ENCODE measurements around the gene GJD3.
"Not testable (repeated sequence)": the region's sequence is repeated elsewhere in the genome, so short reads cannot be mapped to it uniquely, and the experiment has no call there.

GJD3 gene

DNA sequence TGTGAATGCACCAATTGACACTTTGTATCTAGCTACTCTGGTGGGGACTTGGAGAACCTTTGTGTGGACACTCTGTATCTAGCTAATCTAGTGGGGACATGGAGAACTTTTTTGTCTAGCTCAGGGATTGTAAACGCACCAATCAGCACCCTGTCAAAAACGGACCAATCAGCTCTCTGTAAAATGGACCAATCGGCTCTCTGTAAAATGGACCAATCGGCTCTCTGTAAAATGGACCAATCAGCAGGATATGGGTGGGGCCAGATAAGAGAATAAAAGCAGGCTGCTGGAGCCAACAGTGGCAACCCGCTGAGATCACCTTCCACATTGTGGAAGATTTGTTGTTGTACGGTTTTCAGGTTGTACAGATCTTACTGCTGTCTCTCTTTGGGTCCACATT, 12.0 kb upstream of the GJD3 start:
- in situ Hi-C loops (cut with MboI; ENCODE audit: low sequenced_read_pairs) = loop anchor here (25.0 kb wide), 1 partner anchor 1511 kb away; no protein-coding TSS in a partner anchor
- H3K9me3 ChIP-seq; DNase-seq (ENCODE audit: low spot score in 2 of 2); H3K4me1 ChIP-seq; H3K4me3 ChIP-seq; H3K27me3 ChIP-seq (ENCODE audit: low read depth); H3K36me3 ChIP-seq (replicated peaks): not testable (repeated sequence)

DNA sequence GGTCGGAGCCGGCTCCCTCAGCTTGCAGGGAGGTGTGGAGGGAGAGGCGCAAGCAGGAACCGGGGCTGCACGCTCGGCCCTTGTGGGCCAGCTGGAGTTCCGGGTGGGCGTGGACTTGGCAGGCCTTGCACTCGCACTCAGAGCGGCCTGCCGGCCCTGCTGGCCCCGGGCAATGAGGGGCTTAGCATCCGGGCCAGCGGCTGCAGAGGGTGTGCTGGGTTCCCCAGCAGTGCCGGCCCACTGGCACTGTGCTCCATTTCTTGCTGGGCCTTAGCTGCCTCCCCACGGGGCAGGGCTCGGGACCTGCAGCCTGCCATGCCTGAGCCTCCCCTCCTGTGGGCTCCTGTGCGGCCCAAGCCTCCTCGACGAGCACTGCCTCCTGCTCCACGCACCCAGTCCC, 11.2 kb upstream of the GJD3 start:
- not testable (repeated sequence) for H3K27me3 ChIP-seq (ENCODE audit: low read depth); H3K4me3 ChIP-seq; H3K4me1 ChIP-seq; DNase-seq (ENCODE audit: low spot score in 2 of 2); H3K36me3 ChIP-seq (replicated peaks); H3K9me3 ChIP-seq
- in situ Hi-C loops (cut with MboI; ENCODE audit: low sequenced_read_pairs) = loop anchor here (25.0 kb wide), 1 partner anchor 1512 kb away; no protein-coding TSS in a partner anchor

DNA sequence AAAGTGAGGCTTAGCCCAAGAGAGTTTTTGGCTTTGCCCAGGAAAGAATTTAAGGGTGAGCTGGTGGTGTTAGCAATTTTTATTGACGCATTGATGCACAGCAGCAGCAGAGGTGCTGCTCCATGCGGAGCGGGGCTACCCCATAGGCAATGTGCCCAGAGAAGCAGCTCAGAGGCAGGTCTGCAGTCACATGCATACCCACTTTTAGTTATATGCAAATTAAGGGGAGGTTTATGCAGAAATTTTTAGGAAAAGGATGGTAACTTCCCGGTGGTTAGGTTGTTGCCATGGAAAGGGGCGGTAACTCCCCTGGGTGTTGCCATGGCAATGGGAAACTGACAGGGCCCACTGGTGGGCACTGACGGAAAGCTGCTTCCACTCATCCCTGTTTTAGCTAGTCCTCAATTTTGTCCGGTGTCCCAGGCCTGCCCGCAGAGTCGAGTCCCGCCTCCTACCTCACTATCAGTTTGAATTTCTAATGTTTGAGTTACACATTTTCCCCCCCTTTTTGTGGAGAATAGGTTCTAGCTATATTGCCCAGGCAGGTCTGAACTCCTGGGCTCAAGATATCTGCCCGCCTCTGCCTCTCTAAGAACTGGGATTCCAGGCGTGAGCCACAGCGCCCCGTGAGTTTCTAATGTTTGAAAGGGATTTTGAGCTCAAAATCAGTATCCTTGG, 10.4 kb upstream of the GJD3 start:
- Histone ChIP-seq H3K9me3 (no peaks in the 10 kb centered on the region), H3K4me3 (no peak overlapping the region), H3K27me3 (ENCODE audit: low read depth) (no peaks in the 10 kb centered on the region), H3K36me3 (replicated peaks) (no peaks in the 10 kb centered on the region), H3K4me1 (no peaks in the 10 kb centered on the region)
- in situ Hi-C loops (cut with MboI; ENCODE audit: low sequenced_read_pairs) = loop anchor here (25.0 kb wide), 1 partner anchor 1512 kb away; no protein-coding TSS in a partner anchor
- DNase-seq (ENCODE audit: low spot score in 2 of 2) = no peak

DNA sequence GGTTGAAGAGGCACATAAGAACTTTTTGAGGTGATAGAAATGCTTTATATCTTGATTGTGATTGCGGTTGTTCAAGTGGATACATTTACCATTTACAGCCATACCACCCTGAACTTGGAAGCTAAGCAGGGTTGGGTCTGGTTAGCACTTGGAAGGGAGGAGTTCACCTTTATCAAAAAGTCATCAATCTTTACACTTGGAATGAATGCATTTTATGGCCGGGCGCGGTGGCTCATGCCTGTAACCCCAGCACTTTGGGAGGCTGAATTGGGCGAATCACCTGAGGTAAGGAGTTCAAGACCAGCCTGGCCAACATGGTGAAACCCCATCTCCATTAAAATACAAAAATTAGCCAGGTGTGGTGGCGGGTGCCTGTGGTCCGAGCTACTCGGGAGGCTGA, 9.5 kb upstream of the GJD3 start:
- no peaks in the 10 kb centered on the region for H3K27me3 ChIP-seq (ENCODE audit: low read depth)
- in situ Hi-C loops (cut with MboI; ENCODE audit: low sequenced_read_pairs) = no loop called here
- H3K4me3 ChIP-seq = no peak overlapping the region
- H3K4me1 ChIP-seq = no peaks in the 10 kb centered on the region
- no peak for DNase-seq (ENCODE audit: low spot score in 2 of 2)
- H3K9me3 ChIP-seq = no peaks in the 10 kb centered on the region
- no peaks in the 10 kb centered on the region for H3K36me3 ChIP-seq (replicated peaks)

DNA sequence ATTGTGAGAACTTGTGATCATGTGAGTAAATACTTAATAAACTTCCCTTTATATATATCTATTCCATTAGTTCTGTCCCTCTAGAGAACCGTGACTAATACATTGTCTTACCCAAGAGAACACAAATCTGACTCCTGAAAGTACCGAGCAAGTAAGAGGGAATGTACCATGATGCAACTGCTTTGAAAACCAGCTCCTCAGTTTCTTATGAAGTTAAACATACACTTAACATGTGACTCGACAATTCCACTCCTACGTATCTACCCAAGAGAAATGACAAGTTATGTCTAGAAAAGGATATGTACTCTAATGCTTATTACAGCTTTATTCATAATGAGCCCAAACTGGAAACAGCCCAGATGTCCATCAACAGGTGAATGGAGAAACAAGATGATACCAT, 8.8 kb upstream of the GJD3 start:
- DNase-seq (ENCODE audit: low spot score in 2 of 2) = no peak
- Histone ChIP-seq H3K27me3 (ENCODE audit: low read depth) (no peaks in the 10 kb centered on the region), H3K4me3 (no peak overlapping the region), H3K9me3 (no peaks in the 10 kb centered on the region), H3K4me1 (no peaks in the 10 kb centered on the region), H3K36me3 (replicated peaks) (no peaks in the 10 kb centered on the region)
- in situ Hi-C loops (cut with MboI; ENCODE audit: low sequenced_read_pairs) = no loop called here

DNA sequence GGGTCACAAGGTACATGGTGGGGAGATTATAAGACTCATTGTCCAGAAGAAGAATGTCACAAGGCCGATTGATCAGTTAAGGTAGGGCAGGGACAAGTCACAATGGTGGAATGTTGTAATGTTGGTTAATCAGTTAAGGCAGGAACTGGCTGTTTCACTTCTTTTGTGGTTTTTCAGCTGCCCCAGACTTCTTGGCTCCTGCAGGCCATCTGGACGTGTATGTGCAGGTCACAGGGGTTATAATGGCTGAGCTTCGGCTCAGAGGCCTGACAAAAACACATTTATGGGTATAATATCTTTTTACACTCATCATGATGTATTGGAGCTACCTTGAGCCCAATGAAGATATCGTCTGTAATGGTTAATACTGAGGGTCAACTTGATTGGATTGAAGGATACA, 8.1 kb upstream of the GJD3 start:
- H3K9me3 ChIP-seq; in situ Hi-C loops (cut with MboI; ENCODE audit: low sequenced_read_pairs); H3K4me3 ChIP-seq; DNase-seq (ENCODE audit: low spot score in 2 of 2); H3K27me3 ChIP-seq (ENCODE audit: low read depth); H3K36me3 ChIP-seq (replicated peaks); H3K4me1 ChIP-seq: not testable (repeated sequence)

DNA sequence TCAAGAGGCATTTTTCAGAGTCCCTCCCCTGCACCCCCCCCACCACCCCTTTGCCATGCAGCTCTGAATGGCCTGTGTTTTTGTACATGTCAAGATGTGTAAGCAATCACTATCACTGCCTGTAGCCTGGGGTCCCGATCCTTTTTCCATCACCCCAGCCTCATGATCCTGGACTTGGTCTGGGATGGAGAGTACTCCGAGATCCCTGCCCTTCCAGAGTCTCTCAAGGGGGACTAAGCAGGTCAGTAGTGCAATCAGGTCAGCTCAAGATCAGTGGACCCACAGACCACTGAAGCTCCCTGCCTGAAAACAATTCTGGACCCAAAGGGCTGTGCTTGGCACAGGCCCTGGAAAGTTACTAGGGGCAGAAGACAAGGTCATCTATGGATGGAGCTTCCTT, 7.5 kb upstream of the GJD3 start:
- H3K9me3 ChIP-seq = no peaks in the 10 kb centered on the region
- in situ Hi-C loops (cut with MboI; ENCODE audit: low sequenced_read_pairs) = no loop called here
- DNase-seq (ENCODE audit: low spot score in 2 of 2) = no peak
- H3K4me1 ChIP-seq = no peaks in the 10 kb centered on the region
- no peaks in the 10 kb centered on the region for H3K27me3 ChIP-seq (ENCODE audit: low read depth)
- no peaks in the 10 kb centered on the region for H3K36me3 ChIP-seq (replicated peaks)
- no peak overlapping the region for H3K4me3 ChIP-seq

DNA sequence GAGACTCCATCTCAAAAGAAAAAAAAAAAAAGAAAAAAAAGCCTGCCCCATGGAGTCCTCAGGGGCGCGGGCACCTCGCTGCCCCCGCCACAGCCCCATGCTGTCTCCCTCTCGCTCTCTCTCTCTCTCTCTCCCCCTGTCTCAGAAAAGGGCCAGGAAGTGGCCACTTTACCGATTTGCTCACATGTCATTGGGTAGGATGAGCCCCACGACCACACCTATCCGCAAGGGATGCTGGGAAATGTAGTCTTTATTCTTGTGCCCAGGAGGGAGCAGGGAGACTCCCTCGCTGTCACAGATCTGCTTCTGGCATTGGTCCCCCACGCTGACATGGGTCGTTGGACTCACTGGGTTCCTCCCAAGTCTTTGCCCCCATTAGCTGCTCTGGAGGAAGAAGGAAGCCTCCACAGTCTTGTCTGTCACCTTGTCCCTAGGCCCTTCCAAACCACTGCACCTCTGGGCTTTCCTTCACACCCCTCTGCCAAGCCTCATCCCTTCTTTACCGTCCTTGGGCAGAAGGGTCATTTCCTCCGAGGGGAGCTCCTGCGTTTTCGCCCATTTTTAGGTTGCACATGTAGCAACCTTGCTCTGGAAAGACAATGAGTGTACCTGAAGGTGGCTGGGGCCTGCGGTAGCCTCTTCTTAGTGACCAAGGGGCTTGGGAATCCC, 6.9 kb upstream of the GJD3 start:
- H3K4me1 ChIP-seq = no peaks in the 10 kb centered on the region
- no peaks in the 10 kb centered on the region for H3K36me3 ChIP-seq (replicated peaks)
- no peaks in the 10 kb centered on the region for H3K9me3 ChIP-seq
- H3K4me3 ChIP-seq = no peak overlapping the region
- DNase-seq (ENCODE audit: low spot score in 2 of 2) = no peak
- in situ Hi-C loops (cut with MboI; ENCODE audit: low sequenced_read_pairs) = no loop called here
- H3K27me3 ChIP-seq (ENCODE audit: low read depth) = no peaks in the 10 kb centered on the region

DNA sequence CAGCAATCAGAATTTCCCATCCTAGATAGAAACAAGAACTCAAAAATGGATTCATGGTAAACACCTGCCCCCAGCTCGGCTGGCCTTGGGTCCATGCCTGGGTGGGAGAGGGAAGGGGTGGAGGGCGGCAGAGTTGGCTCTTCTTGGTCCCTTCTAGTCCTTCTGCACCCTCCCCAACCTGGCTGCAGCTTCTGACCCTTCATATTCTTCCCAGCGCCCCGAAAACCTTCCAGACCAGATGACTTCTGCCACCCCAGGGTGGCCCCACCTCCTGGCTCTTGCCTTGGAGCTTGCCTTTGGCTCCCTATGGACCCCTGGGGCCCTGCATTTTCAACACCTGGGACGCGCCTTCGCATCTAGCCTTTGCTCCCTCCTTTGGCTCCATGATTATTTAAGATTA, 5.4 kb upstream of the GJD3 start:
- H3K4me3 ChIP-seq = no peak overlapping the region

DNA sequence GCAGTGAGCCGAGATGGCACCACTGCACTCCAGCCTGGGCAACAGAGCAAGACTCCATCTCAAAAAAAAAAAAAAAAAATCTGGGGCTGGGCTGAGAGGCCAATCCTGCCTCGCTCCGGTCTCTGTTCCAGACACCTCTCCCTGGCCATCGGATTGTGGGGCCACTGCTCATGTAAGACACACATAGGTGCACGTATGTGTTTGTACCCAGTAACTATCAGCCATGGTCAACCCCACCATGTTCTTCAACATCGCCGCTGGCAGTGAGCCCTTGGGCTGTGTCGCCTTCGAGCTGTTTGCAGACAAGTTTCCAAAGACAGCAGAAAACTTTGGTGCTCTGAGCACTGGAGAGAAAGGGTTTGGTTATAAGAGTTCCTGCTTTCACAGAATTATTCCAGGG, 3.2 kb upstream of the GJD3 start:
- H3K27me3 ChIP-seq (ENCODE audit: low read depth); in situ Hi-C loops (cut with MboI; ENCODE audit: low sequenced_read_pairs); H3K36me3 ChIP-seq (replicated peaks); H3K4me3 ChIP-seq; H3K4me1 ChIP-seq; H3K9me3 ChIP-seq; DNase-seq (ENCODE audit: low spot score in 2 of 2): not testable (repeated sequence)

More for the DNA sequence above, 5.4 kb upstream of the GJD3 start:
- H3K4me1 ChIP-seq = no peaks in the 10 kb centered on the region
- in situ Hi-C loops (cut with MboI; ENCODE audit: low sequenced_read_pairs) = no loop called here
- DNase-seq (ENCODE audit: low spot score in 2 of 2) = no peak
- H3K27me3 ChIP-seq (ENCODE audit: low read depth) = no peaks in the 10 kb centered on the region
- no peaks in the 10 kb centered on the region for H3K9me3 ChIP-seq
- H3K36me3 ChIP-seq (replicated peaks) = no peaks in the 10 kb centered on the region

DNA sequence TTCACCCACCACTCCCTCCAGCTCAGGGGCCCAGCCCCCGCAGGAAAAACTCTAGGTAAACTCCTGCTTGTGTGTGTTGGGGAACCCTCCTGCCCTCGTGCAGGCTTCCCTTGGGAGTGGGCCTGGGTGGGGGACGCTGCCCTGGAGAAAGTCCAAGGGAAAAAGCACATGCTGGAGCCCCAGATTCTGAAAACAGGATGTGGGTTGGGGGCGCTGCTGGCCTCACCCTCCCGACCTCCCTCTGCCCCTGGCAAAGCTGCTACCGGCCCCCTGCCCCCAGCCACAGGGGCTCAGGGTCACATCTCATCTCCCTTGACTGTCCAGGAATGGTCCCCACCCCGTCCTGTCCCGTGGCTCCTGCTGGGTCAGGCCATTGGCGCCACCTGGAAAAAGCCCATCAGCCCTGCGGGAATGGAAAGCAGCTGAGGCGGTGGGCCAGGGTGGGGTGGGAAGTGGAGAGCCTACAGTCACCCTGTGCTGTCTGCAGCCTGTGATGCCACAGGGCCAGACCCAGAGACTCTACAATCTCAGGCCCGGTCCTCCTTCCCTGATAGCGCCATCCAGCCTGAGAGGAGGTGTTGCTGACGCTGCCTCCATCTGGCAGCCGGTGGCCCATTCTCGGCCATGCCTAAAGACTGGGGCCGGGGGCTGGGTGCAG, 2.5 kb upstream of the GJD3 start:
- in situ Hi-C loops (cut with MboI; ENCODE audit: low sequenced_read_pairs) = no loop called here

DNA sequence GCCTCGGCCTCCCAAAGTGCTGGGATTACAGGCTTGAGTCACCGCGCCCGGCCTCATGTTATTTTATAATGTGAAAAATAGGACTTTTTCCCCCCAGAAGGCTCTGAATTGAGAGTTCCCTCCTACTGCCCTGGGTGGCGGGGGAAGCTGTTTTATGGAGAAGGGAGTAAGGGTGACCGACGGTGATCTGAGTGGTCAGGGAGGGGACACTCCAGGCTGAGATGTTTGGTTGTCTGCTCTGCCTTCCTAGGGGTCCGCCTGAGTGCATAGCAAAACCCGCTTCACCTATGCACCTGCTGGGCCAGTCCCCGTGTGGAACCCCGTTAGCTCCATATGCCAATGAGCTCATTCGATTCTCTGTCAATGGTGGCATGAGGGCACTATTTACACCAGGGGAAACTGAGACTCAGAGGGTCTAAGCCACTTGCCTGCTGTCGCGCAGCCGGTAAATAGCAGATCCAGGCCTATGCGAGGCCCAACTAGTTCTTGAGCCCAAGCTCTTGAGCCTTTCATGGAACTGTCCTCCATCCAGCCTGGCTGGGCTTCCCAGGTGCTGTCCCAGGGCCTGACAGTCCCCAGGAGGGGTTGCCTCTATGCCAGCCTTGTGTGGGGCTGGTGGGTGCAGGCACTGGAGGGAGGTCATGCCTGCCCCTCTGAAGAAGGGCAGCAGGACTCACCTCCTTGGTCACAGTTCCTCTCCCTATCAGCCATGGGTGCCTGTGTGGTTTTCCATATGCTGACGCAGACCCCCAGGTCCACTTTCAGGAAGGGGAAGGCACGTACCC, 1.7 kb upstream of the GJD3 start:
- Histone ChIP-seq H3K27me3 (ENCODE audit: low read depth) (no peaks in the 10 kb centered on the region), H3K36me3 (replicated peaks) (no peaks in the 10 kb centered on the region), H3K4me1 (no peaks in the 10 kb centered on the region), H3K9me3 (no peaks in the 10 kb centered on the region), H3K4me3 (no peak overlapping the region)
- in situ Hi-C loops (cut with MboI; ENCODE audit: low sequenced_read_pairs) = no loop called here
- no peak for DNase-seq (ENCODE audit: low spot score in 2 of 2)

More for the DNA sequence above, 2.5 kb upstream of the GJD3 start:
- Histone ChIP-seq H3K36me3 (replicated peaks) (no peaks in the 10 kb centered on the region), H3K9me3 (no peaks in the 10 kb centered on the region), H3K4me3 (no peak overlapping the region), H3K27me3 (ENCODE audit: low read depth) (no peaks in the 10 kb centered on the region), H3K4me1 (no peaks in the 10 kb centered on the region)
- no peak for DNase-seq (ENCODE audit: low spot score in 2 of 2)

DNA sequence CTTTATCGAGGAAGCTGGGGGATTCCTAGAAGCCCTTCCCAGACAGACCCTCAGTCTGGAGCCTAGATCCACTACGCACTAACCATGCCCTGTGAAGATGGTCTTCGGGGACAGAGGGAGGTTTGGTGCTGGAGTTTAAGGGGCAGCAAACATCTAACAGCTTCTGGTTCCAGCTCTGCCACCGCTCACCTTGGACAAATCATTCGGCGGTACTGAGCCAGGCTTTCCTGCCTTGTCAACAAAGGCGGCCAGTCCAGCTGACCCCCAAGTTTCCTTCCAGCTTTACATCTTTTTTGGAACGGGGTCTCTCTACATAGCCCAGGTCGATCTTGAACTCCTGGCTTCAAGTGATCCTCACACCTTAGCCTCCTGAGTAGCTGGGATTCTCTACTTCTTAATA, 369 bp upstream of the GJD3 start:
- no peaks in the 10 kb centered on the region for H3K36me3 ChIP-seq (replicated peaks)
- H3K9me3 ChIP-seq = no peaks in the 10 kb centered on the region
- DNase-seq (ENCODE audit: low spot score in 2 of 2) = no peak
- no peaks in the 10 kb centered on the region for H3K4me1 ChIP-seq
- in situ Hi-C loops (cut with MboI; ENCODE audit: low sequenced_read_pairs) = loop anchor here (5.0 kb wide), 1 partner anchor 167 kb away; no protein-coding TSS in a partner anchor
- no peak overlapping the region for H3K4me3 ChIP-seq
- no peaks in the 10 kb centered on the region for H3K27me3 ChIP-seq (ENCODE audit: low read depth)

All from HAP-1 (cell line).